ENCODE data around the gene GTPBP2.
A peak's percentile ranks its signal among the peaks of the same experiment; 100 is the strongest.
"Not testable (repeated sequence)": the region's sequence is repeated elsewhere in the genome, so short reads cannot be mapped to it uniquely, and the experiment has no call there.

The GTPBP2 gene

GRCh38 chr6:43634702-43635303, 5.7 kb upstream of the GTPBP2 start:
- H3K4me3 ChIP-seq (ENCODE audit: low read depth, low read length) = no peak overlapping the region
- no peak for TF ChIP-seq CTCF (IDR thresholded peaks at IDR 0.05; ENCODE audit: low read depth, low read length)

GRCh38 chr6:43633002-43633401, 3.9 kb upstream of the GTPBP2 start:
- not testable (repeated sequence) for H3K4me3 ChIP-seq (ENCODE audit: low read depth, low read length)

- no peak overlapping the region for H3K4me3 ChIP-seq (ENCODE audit: low read depth, low read length)
- no peak for TF ChIP-seq CTCF (IDR thresholded peaks at IDR 0.05; ENCODE audit: low read depth, low read length)
Measured at GRCh38 chr6:43630980-43631619, 2.0 kb upstream of the GTPBP2 start.

GRCh38 chr6:43629505-43630300, 639 bp upstream of the GTPBP2 start:
- no peak for TF ChIP-seq CTCF (IDR thresholded peaks at IDR 0.05; ENCODE audit: low read depth, low read length)
- H3K4me3 ChIP-seq (ENCODE audit: low read depth, low read length) = peak overlapping the region; percentile 77

GRCh38 chr6:43628393-43629103, 516 bp downstream of the GTPBP2 start:
- peak overlapping the region; percentile 99 for H3K4me3 ChIP-seq (ENCODE audit: low read depth, low read length)
- TF ChIP-seq CTCF (IDR thresholded peaks at IDR 0.05; ENCODE audit: low read depth, low read length) = no peak

GRCh38 chr6:43627008-43627825, 1.8 kb downstream of the GTPBP2 start:
- no peak for TF ChIP-seq CTCF (IDR thresholded peaks at IDR 0.05; ENCODE audit: low read depth, low read length)

More at GRCh38 chr6:43627008-43627825, 1.8 kb downstream of the GTPBP2 start:
- peak overlapping the region; percentile 99 for H3K4me3 ChIP-seq (ENCODE audit: low read depth, low read length)
